Spleen (tissue), 7 donors: ENCODE measurements around the gene TLE5.
A peak's percentile ranks its signal among the peaks of the same experiment; 100 is the strongest.

Experiments used
- POLR2A ChIP-seq, 3 donors: fragments of 450-650 bp; IDR thresholded peaks; one replicate each; pipeline ENCODE4 v1.5.1; 2017; ENCODE audit warnings: antibody characterized with exemption in 3 of 3, mild to moderate bottlenecking in 1 of 3
- POLR2AphosphoS5 ChIP-seq, 3 donors: sonication (generic); formaldehyde crosslinking; IDR thresholded peaks; one replicate each; pipeline ENCODE4 v1.5.1; 2017; ENCODE audit warnings: antibody characterized with exemption in 3 of 3
- TF ChIP-seq, protein P1 (sequence below), 11 experiments: fragments of 200-600 bp in 7 of 11; fragments of 450-650 bp in 4 of 11; sonication (generic) in 4 of 11; IDR thresholded peaks in 8 of 11; conservative IDR thresholded peaks in 3 of 11; 1 replicate in 7 of 11; 2 replicates in 4 of 11; pipeline versions ENCODE4 v1.4.0 to v1.8.0; 2016 to 2021; ENCODE audit warnings: antibody characterized with exemption in 11 of 11, inconsistent platforms in 4 of 11, mild to moderate bottlenecking in 1 of 11
- donor health status: DM: no; HTN: no; CAD: no; lungs with moderate emphysema.
- donor health status: DM: no; HTN: no; CAD: no.
- donor health status: DM: no; HTN: no; CAD: no.

- TF ChIP-seq, protein P1, sequence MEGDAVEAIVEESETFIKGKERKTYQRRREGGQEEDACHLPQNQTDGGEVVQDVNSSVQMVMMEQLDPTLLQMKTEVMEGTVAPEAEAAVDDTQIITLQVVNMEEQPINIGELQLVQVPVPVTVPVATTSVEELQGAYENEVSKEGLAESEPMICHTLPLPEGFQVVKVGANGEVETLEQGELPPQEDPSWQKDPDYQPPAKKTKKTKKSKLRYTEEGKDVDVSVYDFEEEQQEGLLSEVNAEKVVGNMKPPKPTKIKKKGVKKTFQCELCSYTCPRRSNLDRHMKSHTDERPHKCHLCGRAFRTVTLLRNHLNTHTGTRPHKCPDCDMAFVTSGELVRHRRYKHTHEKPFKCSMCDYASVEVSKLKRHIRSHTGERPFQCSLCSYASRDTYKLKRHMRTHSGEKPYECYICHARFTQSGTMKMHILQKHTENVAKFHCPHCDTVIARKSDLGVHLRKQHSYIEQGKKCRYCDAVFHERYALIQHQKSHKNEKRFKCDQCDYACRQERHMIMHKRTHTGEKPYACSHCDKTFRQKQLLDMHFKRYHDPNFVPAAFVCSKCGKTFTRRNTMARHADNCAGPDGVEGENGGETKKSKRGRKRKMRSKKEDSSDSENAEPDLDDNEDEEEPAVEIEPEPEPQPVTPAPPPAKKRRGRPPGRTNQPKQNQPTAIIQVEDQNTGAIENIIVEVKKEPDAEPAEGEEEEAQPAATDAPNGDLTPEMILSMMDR (IDR thresholded peaks at IDR 0.05 in 8 of 11, conservative IDR thresholded peaks at IDR 0.05 in 3 of 11) = no peak
- TF ChIP-seq POLR2A (IDR thresholded peaks at IDR 0.05) (no peak), POLR2AphosphoS5 (IDR thresholded peaks at IDR 0.05) (peak in 1 of 3 donors; percentile 31)
Observed at GRCh38 chr19:3028305-3029064, 33.8 kb downstream of the TLE5 start.
